GM13977 (cell line): ENCODE measurements around the gene UGT2A1.

Experiments used
- DNase-seq: peaks from one replicate; pipeline ENCODE4 v3.0.0; 2012; ENCODE audit warnings: low spot score
- in situ Hi-C: fragments of 300-500 bp; cut with MboI; formaldehyde crosslinking; loops from one replicate; pipeline ENCODE4 v1.12.0; 2022; ENCODE audit warnings: low sequenced_read_pairs, low pct_unique_long_range_greater_than_20kb, mixed read lengths, inconsistent platforms; ENCODE audit not compliant: unreplicated experiment
- TF ChIP-seq, protein P1 (sequence below): IDR thresholded peaks from 2 replicates; pipeline ENCODE4 v1.5.1; 2012; ENCODE audit warnings: mild to moderate bottlenecking, control low read depth; ENCODE audit not compliant: insufficient read depth; ENCODE audit errors: extremely low read depth, missing control alignments

The UGT2A1 gene

DNA sequence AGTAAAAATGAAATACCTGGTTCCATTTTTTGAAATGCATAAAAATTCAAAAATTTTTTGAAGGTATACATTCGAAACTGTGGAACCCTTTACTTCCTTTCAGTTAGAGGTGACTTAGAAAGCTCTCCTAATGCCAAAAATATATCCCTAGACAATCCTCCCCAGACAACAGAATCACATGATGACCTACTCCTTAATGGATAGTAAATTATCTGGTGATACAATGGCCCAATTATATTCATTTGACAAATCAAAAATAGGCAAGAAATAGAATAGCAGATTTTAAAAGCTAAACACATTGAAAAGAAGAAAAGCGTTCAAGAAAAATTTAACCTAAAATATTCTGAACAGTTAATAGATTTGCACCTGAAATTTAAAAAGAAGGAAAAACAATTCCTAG, 10.1 kb downstream of the UGT2A1 start:
- DNase-seq = no peak
- TF ChIP-seq, protein P1, sequence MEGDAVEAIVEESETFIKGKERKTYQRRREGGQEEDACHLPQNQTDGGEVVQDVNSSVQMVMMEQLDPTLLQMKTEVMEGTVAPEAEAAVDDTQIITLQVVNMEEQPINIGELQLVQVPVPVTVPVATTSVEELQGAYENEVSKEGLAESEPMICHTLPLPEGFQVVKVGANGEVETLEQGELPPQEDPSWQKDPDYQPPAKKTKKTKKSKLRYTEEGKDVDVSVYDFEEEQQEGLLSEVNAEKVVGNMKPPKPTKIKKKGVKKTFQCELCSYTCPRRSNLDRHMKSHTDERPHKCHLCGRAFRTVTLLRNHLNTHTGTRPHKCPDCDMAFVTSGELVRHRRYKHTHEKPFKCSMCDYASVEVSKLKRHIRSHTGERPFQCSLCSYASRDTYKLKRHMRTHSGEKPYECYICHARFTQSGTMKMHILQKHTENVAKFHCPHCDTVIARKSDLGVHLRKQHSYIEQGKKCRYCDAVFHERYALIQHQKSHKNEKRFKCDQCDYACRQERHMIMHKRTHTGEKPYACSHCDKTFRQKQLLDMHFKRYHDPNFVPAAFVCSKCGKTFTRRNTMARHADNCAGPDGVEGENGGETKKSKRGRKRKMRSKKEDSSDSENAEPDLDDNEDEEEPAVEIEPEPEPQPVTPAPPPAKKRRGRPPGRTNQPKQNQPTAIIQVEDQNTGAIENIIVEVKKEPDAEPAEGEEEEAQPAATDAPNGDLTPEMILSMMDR = no peak
- in situ Hi-C loops = no loop called here

DNA sequence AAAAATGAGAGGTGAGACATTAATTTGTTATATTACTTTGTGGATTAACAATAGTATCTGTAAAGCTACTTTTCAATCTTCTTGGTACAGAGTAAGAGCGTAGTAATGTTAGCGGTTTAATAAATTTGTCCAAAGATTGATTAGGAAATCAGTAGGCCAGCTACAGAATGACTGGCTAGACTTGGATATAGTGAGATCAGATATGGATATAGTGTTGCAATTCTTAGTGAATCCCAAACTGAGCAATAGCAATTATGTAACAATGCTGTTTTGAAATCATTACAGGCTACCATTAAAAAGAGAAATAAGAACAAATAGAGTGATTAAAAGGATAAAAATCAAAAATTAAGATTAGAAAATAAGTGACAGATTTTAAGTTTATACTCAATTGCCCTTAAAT, 12.8 kb downstream of the UGT2A1 start:
- in situ Hi-C loops = no loop called here
- TF ChIP-seq, protein P1 = no peak
- DNase-seq = no peak

GRCh38 chr4:69639542-69639941, 13.5 kb downstream of the UGT2A1 start, which contains the start of gene UGT2A2:
UGT2A2 (minus strand) TSS chr4:69639642; CDS start chr4:69639640, 2 bp downstream.
- in situ Hi-C loops = no loop called here

DNA sequence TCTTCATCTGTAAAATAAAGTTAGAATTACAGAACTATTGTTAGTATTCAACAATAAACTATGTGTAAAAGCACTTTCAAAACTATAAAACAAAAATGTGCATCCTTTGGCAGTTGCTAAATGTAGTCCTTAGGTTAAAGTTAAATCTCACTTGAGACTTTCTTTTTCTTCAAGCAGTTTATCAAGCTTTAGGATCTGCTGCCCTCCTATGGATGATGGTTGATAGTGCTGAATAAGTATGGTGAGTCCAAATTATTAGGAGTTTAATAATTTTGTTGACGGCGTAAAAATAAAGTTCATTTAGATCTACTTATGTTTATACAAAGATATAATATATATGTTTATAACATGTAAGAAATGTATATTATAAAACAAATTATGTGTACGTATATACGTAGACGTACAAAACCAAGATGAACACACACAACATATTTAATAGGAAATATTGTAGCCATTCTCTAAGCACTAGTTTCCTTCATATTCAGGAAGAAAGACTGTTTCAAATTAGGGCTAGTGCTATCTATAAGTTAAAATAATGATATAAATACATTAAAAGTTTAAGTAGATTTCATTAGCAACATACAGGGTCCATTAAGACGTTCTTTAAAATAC, 35.9 kb downstream of the UGT2A1 start:
- in situ Hi-C loops = no loop called here
- TF ChIP-seq, protein P1 = peak; percentile 16
- DNase-seq = no peak

More at GRCh38 chr4:69639542-69639941, 13.5 kb downstream of the UGT2A1 start, which contains the start of gene UGT2A2:
- TF ChIP-seq, protein P1 = no peak
- no peak for DNase-seq

DNA sequence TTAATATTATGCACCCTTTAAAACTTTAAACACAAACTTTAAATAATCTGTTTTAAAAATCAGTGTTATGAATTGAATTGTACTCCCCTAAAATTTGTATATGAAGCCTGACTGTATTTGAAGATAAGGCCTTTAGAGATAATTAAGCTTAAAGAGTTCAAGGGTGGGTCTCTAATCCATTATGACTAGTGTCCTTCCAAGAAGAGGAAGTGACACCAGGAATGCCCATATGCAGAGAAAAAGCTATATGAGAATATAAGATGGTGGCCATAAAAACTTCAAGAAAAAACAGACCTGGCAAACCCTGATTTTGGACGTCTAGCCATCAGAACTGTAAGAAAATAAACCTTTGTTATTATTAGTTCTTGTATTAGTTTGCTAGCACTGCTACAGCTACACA, 42.6 kb downstream of the UGT2A1 start:
- DNase-seq = no peak
- TF ChIP-seq, protein P1 = no peak

DNA sequence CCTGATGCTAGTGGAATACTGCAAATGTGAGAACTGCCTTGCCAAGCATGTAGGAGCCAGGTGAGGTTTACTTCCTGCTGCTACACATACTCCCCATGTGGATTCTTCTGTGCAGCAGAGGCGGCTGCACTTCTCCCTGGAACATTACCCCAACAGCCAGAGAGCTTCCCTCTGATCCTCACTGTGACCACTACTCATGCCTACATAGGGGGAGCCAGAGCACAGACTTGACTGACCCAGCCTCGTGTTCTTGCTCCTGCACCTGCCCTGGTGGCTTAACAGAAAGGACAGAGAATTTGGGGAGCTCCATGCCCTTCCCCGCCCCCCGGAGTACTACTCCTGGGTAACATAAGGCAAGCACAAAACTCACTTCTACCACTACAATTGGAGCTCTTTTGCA, 52.0 kb downstream of the UGT2A1 start:
- in situ Hi-C loops = no loop called here
- DNase-seq = no peak
- TF ChIP-seq, protein P1 = no peak

More for the DNA sequence above, 42.6 kb downstream of the UGT2A1 start:
- in situ Hi-C loops = no loop called here
